Muscle layer of duodenum (tissue), 2 donors: Measurements from ENCODE around the gene ITSN2.
"Not testable (repeated sequence)": the region's sequence is repeated elsewhere in the genome, so short reads cannot be mapped to it uniquely, and the experiment has no call there.

Experiments
- H3K27ac ChIP-seq: one replicate; pipeline ENCODE4 v1.7.0; 2013; ENCODE audit warnings: mild to moderate bottlenecking, low read length
- H3K27me3 ChIP-seq: one replicate; pipeline ENCODE4 v1.7.0; 2013; ENCODE audit warnings: low read depth, mild to moderate bottlenecking, control low read depth, low read length
- H3K36me3 ChIP-seq, 2 donors: one replicate each; pipeline ENCODE4 v1.7.0; 2013; ENCODE audit warnings: low read length in 2 of 2, control low read depth in 1 of 2, mild to moderate bottlenecking in 1 of 2; ENCODE audit not compliant: insufficient read depth in 2 of 2, control insufficient read depth in 1 of 2
- H3K4me1 ChIP-seq, 2 donors: one replicate each; pipeline ENCODE4 v1.7.0; 2013; ENCODE audit warnings: low read length in 2 of 2, mild to moderate bottlenecking in 2 of 2, control low read depth in 1 of 2, moderate library complexity in 1 of 2; ENCODE audit not compliant: insufficient read depth in 2 of 2, control insufficient read depth in 1 of 2
- H3K4me3 ChIP-seq, 2 donors: one replicate each; pipeline ENCODE4 v1.7.0; 2013; ENCODE audit warnings: low read length in 2 of 2, low read depth in 1 of 2, mild to moderate bottlenecking in 1 of 2
- H3K9me3 ChIP-seq, 2 donors: one replicate each; pipeline ENCODE4 v1.7.0; 2013; ENCODE audit warnings: low read length in 2 of 2, control low read depth in 1 of 2, mild to moderate bottlenecking in 1 of 2; ENCODE audit not compliant: control insufficient read depth in 1 of 2
- donor health status: healthy.

Gene ITSN2

GRCh38 chr2:24350826-24351626 is 9.3 kb downstream of the ITSN2 start:
- Histone ChIP-seq H3K27ac (no peak overlapping the region), H3K9me3 (no peaks in the 10 kb centered on the region), H3K4me1 (peaks cover 0 to 14% of the 10 kb centered on the region in 2 donors), H3K4me3 (no peak overlapping the region), H3K27me3 (no peaks in the 10 kb centered on the region), H3K36me3 (no peaks in the 10 kb centered on the region)

GRCh38 chr2:24349097-24349496 is 11.2 kb downstream of the ITSN2 start:
- H3K27me3 ChIP-seq = no peaks in the 10 kb centered on the region
- H3K27ac ChIP-seq = no peak overlapping the region
- H3K9me3 ChIP-seq = no peaks in the 10 kb centered on the region
- H3K4me3 ChIP-seq = no peak overlapping the region
- H3K4me1 ChIP-seq = peaks cover 0 to 14% of the 10 kb centered on the region in 2 donors
- no peaks in the 10 kb centered on the region for H3K36me3 ChIP-seq

- Histone ChIP-seq H3K4me3 (no peak overlapping the region), H3K27me3 (no peaks in the 10 kb centered on the region), H3K36me3 (no peaks in the 10 kb centered on the region), H3K27ac (no peak overlapping the region), H3K4me1 (peaks cover 0 to 17% of the 10 kb centered on the region in 2 donors), H3K9me3 (no peaks in the 10 kb centered on the region)
Observed at GRCh38 chr2:24345937-24346336, 14.4 kb downstream of the ITSN2 start.

- Histone ChIP-seq H3K27me3 (no peaks in the 10 kb centered on the region), H3K36me3 (no peaks in the 10 kb centered on the region), H3K27ac (no peak overlapping the region), H3K4me1 (peaks cover 0 to 11% of the 10 kb centered on the region in 2 donors), H3K9me3 (no peaks in the 10 kb centered on the region), H3K4me3 (no peak overlapping the region)
Observed at GRCh38 chr2:24343225-24343882, 17.0 kb downstream of the ITSN2 start.

- H3K27ac ChIP-seq = no peak overlapping the region
- H3K4me3 ChIP-seq = no peak overlapping the region
- no peaks in the 10 kb centered on the region for H3K27me3 ChIP-seq
- H3K4me1 ChIP-seq = peaks cover 0 to 11% of the 10 kb centered on the region in 2 donors
- no peaks in the 10 kb centered on the region for H3K36me3 ChIP-seq
- H3K9me3 ChIP-seq = no peaks in the 10 kb centered on the region
Observed at GRCh38 chr2:24342110-24342910, 18.0 kb downstream of the ITSN2 start.

- Histone ChIP-seq H3K4me1 (peaks cover 6 to 11% of the 10 kb centered on the region in 2 donors), H3K27me3 (no peaks in the 10 kb centered on the region), H3K27ac (no peak overlapping the region), H3K9me3 (no peaks in the 10 kb centered on the region), H3K4me3 (no peak overlapping the region), H3K36me3 (no peaks in the 10 kb centered on the region)
Observed at GRCh38 chr2:24339856-24340262, 20.5 kb downstream of the ITSN2 start.

- H3K27me3 ChIP-seq, H3K27ac ChIP-seq, H3K4me3 ChIP-seq, H3K9me3 ChIP-seq, H3K36me3 ChIP-seq: not testable (repeated sequence)
- peaks cover 6 to 11% of the 10 kb centered on the region in 2 donors for H3K4me1 ChIP-seq
Observed at GRCh38 chr2:24339098-24339497, 21.2 kb downstream of the ITSN2 start.

GRCh38 chr2:24337890-24338289 is 22.4 kb downstream of the ITSN2 start:
- no peak overlapping the region for H3K4me3 ChIP-seq
- no peaks in the 10 kb centered on the region for H3K36me3 ChIP-seq
- no peak overlapping the region for H3K27ac ChIP-seq
- no peaks in the 10 kb centered on the region for H3K9me3 ChIP-seq
- peaks cover 5 to 14% of the 10 kb centered on the region in 2 donors for H3K4me1 ChIP-seq
- H3K27me3 ChIP-seq = no peaks in the 10 kb centered on the region

GRCh38 chr2:24336811-24337210 is 23.5 kb downstream of the ITSN2 start:
- no peak overlapping the region for H3K27ac ChIP-seq
- H3K27me3 ChIP-seq = no peaks in the 10 kb centered on the region
- H3K4me1 ChIP-seq = peaks cover 0 to 18% of the 10 kb centered on the region in 2 donors

GRCh38 chr2:24334245-24334633 is 26.1 kb downstream of the ITSN2 start:
- H3K36me3 ChIP-seq = no peaks in the 10 kb centered on the region
- H3K27ac ChIP-seq = no peak overlapping the region
- H3K4me1 ChIP-seq = peaks cover 8 to 18% of the 10 kb centered on the region in 2 donors
- no peak overlapping the region for H3K4me3 ChIP-seq
- H3K9me3 ChIP-seq = no peaks in the 10 kb centered on the region
- H3K27me3 ChIP-seq = no peaks in the 10 kb centered on the region

More at GRCh38 chr2:24336811-24337210, 23.5 kb downstream of the ITSN2 start:
- Histone ChIP-seq H3K4me3 (no peak overlapping the region), H3K36me3 (no peaks in the 10 kb centered on the region), H3K9me3 (no peaks in the 10 kb centered on the region)
